Prostate gland (tissue), 2 donors: ENCODE data around the gene NOX5.

Experiments
- POLR2A ChIP-seq: fragments of 450-650 bp; IDR thresholded peaks from one replicate; pipeline ENCODE4 v1.6.1; 2016; ENCODE audit warnings: antibody characterized with exemption, mild to moderate bottlenecking
- POLR2AphosphoS5 ChIP-seq: sonication (generic); formaldehyde crosslinking; IDR thresholded peaks from one replicate; pipeline ENCODE4 v1.6.1; 2017; ENCODE audit warnings: antibody characterized with exemption
- TF ChIP-seq, protein P1 (sequence below), 4 experiments: fragments of 200-600 bp in 2 of 4; fragments of 450-650 bp in 2 of 4; sonication (generic) in 2 of 4; IDR thresholded peaks; 1 replicate in 3 of 4; 2 replicates in 1 of 4; pipeline ENCODE4 v1.5.1; 2016 to 2019; ENCODE audit warnings: antibody characterized with exemption in 4 of 4, mild to moderate bottlenecking in 2 of 4, moderate library complexity in 2 of 4

DNA sequence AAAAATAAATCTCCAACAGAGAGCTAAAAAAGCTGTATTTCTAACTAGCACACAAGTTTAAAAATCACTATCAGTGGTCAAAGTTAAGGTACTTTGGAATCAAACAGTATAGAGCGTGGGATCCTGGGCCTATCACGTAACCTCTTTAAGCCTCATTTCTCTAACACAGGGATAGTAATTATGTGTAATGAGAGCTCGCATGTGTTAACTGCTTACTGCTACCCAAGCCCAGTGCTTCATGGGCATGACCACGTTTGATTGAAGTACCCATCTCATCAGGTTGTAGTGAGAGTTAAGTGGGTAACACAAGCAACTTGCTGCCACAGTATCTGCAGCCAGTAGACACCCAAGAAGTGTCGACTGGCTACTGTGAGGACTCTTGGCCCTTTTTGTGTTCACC lies 28.2 kb upstream of the NOX5 start:
- TF ChIP-seq, protein P1, sequence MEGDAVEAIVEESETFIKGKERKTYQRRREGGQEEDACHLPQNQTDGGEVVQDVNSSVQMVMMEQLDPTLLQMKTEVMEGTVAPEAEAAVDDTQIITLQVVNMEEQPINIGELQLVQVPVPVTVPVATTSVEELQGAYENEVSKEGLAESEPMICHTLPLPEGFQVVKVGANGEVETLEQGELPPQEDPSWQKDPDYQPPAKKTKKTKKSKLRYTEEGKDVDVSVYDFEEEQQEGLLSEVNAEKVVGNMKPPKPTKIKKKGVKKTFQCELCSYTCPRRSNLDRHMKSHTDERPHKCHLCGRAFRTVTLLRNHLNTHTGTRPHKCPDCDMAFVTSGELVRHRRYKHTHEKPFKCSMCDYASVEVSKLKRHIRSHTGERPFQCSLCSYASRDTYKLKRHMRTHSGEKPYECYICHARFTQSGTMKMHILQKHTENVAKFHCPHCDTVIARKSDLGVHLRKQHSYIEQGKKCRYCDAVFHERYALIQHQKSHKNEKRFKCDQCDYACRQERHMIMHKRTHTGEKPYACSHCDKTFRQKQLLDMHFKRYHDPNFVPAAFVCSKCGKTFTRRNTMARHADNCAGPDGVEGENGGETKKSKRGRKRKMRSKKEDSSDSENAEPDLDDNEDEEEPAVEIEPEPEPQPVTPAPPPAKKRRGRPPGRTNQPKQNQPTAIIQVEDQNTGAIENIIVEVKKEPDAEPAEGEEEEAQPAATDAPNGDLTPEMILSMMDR (IDR thresholded peaks at IDR 0.05) = no peak
- TF ChIP-seq POLR2A = no peak
- no peak for TF ChIP-seq POLR2AphosphoS5
